Stimulated activated CD4-positive, alpha-beta T cell treated with anti-CD3 and anti-CD28 coated beads, Interleukin-1b, Interleukin-23, amount 100 ng/mL, for 1 hour (primary cell): ENCODE results near the gene STUM.
A peak's percentile ranks its signal among the peaks of the same experiment; 100 is the strongest.

ENCODE experiments used
- DNase-seq, 2 donors: peaks; one replicate each; pipeline ENCODE4 v3.0.0-alpha.2; 2020; ENCODE audit warnings: low read depth in 2 of 2

STUM gene

GRCh38 chr1:226652613-226653012, 104.0 kb downstream of the STUM start:
- DNase-seq: no peak

DNA sequence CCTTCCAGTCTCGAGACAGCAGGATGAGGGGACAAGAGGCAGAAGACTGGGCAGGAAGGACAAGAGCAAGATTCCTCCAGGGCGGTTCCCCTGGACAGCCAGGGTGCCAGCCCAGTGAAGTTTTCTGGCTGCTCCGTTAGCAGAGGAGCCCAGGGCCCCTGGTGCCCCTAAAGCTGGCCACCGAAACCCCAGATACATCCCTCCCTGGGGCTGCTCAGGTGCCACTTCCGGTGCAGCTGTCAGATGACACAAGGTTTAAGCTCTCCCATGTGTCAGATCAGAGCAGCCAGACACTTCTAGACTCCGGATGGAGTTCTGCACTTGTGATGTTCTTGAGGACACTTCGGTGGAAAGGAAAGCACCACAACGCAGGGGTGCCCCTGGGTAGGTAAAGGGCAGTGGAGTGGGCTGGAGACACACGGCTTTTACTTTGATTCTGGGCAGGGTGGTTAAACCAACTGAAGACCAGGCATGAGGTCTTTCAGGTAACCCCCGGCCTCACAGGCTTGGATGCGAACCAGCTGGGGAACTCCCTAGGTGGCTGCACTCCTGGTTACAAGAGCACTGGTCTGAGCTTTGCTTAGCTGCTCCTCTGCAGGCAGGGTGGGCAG, 104.9 kb downstream of the STUM start:
- DNase-seq: peak in 1 of 2 donors; percentile 36

DNA sequence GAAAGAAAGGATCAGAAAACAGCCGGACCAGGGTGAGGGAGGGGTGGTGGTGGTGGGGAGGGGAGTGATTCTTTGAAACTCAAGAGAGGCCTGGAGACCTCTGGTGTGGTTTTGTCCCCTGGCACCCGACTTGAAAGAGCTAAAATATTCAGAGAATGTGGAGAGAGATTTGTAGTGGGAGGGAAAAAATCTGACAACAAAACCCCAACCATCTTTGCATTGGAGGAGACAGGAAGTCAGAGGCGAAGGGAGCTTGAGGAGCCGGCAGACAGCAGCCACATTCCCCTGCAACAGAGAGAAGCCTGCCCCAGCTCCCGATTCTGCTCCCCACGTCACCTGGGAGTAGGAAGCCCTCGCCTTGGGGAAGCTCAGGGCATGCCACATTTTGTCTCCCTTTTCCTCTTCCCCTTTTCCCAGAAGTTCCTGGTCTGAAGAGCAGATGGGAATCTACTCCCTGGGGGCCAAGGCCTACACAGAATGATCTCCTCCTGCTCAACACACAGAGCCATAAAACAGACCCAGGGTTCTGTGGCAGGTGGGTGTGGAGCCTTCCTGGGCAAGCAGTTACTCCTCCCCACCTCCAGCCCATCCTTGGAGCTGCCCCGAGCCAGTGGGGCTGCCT, 105.6 kb downstream of the STUM start:
- no peak for DNase-seq

GRCh38 chr1:226654668-226655055, 106.1 kb downstream of the STUM start:
- DNase-seq: no peak

GRCh38 chr1:226655251-226656163, 106.9 kb downstream of the STUM start:
- DNase-seq: no peak

GRCh38 chr1:226656201-226656600, 107.6 kb downstream of the STUM start:
- DNase-seq: no peak

DNA sequence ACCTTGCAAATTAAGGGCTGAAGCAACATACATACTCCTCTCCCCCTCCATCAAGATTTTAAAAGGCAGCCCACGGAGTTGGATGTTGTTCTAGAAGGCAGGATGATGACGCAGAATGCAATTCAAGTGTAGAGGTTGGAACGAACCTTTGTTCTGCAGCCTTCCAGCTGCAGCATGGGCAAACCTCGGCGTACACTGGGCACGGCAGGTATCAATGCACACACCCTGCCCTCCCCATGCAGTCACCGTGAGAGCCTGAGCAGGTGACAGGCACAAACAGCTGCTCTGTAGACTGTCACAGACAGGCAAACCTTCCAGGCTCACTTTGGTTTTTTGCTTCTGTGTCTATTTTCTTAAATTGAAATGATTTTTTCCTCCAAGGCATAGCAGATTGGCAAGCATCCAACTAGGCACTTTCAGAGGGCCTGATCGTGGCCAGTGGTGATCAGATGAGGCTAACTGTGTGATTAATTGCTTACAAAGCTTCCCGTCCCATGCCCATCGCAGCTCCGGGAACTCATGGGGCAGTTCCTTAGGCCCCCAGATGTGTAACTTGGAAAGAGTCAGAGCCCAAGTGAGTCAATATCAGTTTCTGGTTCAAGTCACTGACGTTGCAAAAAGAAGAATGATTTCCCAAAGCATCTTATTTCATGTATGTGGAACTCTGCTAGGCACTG, 108.2 kb downstream of the STUM start:
- DNase-seq: no peak

- no peak for DNase-seq
Observed at GRCh38 chr1:226657895-226658545, 109.5 kb downstream of the STUM start.

- DNase-seq: no peak
Observed at GRCh38 chr1:226658546-226659125, 110.1 kb downstream of the STUM start.
